Tibial artery (tissue), 4 donors: Measurements from ENCODE around the gene HASPIN.

Experiments
- DNase-seq, 2 donors: peaks; one replicate each; pipeline ENCODE4 v3.0.0-alpha.2; 2019
- H3K27ac ChIP-seq, 2 donors: fragments of 200-600 bp; sonication (generic) in 1 of 2; 1 replicate in 1 of 2; 2 replicates in 1 of 2; pipeline ENCODE4 v1.5.1; 2018 to 2019; ENCODE audit warnings: mild to moderate bottlenecking in 1 of 2
- H3K27me3 ChIP-seq, 2 donors: fragments of 200-600 bp; sonication (generic) in 1 of 2; one replicate each; pipeline versions ENCODE4 v1.5.1 to v1.6.0; 2016 to 2019
- H3K36me3 ChIP-seq, 3 donors: fragments of 200-600 bp; sonication (generic) in 2 of 3; one replicate each; pipeline ENCODE4 v1.5.1; 2016 to 2019; ENCODE audit warnings: mild to moderate bottlenecking in 2 of 3
- H3K4me1 ChIP-seq, 4 donors: fragments of 200-600 bp; sonication (generic) in 2 of 4; 1 replicate in 3 of 4; 2 replicates in 1 of 4; pipeline ENCODE4 v1.5.1; 2016 to 2019
- H3K4me3 ChIP-seq, 2 donors: fragments of 200-600 bp; sonication (generic) in 1 of 2; 1 replicate in 1 of 2; 2 replicates in 1 of 2; pipeline ENCODE4 v1.5.1; 2018 to 2019; ENCODE audit warnings: mild to moderate bottlenecking in 2 of 2
- H3K9me3 ChIP-seq, 3 donors: fragments of 200-600 bp; sonication (generic) in 1 of 3; one replicate each; pipeline ENCODE4 v1.5.1; 2016 to 2019
- CTCF ChIP-seq, 2 experiments: fragments of 200-600 bp in 1 of 2; fragments of 450-650 bp in 1 of 2; IDR thresholded peaks; one replicate each; pipeline ENCODE4 v1.5.1; 2017 to 2019; ENCODE audit warnings: antibody characterized with exemption in 2 of 2, mild to moderate bottlenecking in 1 of 2, moderate library complexity in 1 of 2
- intact Hi-C: fragments of 100-400 bp; cut with DNase I; formaldehyde crosslinking; loops from one replicate; pipeline ENCODE4 v1.15.0; 2023; ENCODE audit warnings: low total_unique reads

Gene HASPIN

GRCh38 chr17:3710951-3711383 lies 12.7 kb upstream of the HASPIN start:
- Histone ChIP-seq H3K9me3 (no peaks in the 10 kb centered on the region), H3K4me3 (no peak overlapping the region), H3K4me1 (no peaks in the 10 kb centered on the region), H3K27ac (no peak overlapping the region), H3K27me3 (no peaks in the 10 kb centered on the region), H3K36me3 (peaks cover 14 to 45% (median 27%) of the 10 kb centered on the region in 3 donors)
- no peak for TF ChIP-seq CTCF (IDR thresholded peaks at IDR 0.05)
- intact Hi-C loops: no loop called here
- DNase-seq: no peak

- Histone ChIP-seq H3K4me1 (no peaks in the 10 kb centered on the region), H3K9me3 (no peaks in the 10 kb centered on the region), H3K27ac (no peak overlapping the region), H3K4me3 (no peak overlapping the region), H3K36me3 (peaks cover 14 to 65% (median 46%) of the 10 kb centered on the region in 3 donors), H3K27me3 (no peaks in the 10 kb centered on the region)
- intact Hi-C loops: no loop called here
- TF ChIP-seq CTCF (IDR thresholded peaks at IDR 0.05): no peak
- DNase-seq: no peak
Measured at GRCh38 chr17:3712811-3713463, 10.8 kb upstream of the HASPIN start.

GRCh38 chr17:3715296-3715695 lies 8.4 kb upstream of the HASPIN start:
- intact Hi-C loops: no loop called here
- no peak for DNase-seq
- no peaks in the 10 kb centered on the region for H3K27me3 ChIP-seq

GRCh38 chr17:3718201-3718600 lies 5.5 kb upstream of the HASPIN start:
- H3K27me3 ChIP-seq: no peaks in the 10 kb centered on the region
- H3K36me3 ChIP-seq: peaks cover 14 to 70% (median 54%) of the 10 kb centered on the region in 3 donors
- TF ChIP-seq CTCF (IDR thresholded peaks at IDR 0.05): no peak
- H3K27ac ChIP-seq: no peak overlapping the region
- peaks cover 0 to 31% (median 10%) of the 10 kb centered on the region in 4 donors for H3K4me1 ChIP-seq
- no peaks in the 10 kb centered on the region for H3K9me3 ChIP-seq
- no peak for DNase-seq
- intact Hi-C loops: no loop called here
- no peak overlapping the region for H3K4me3 ChIP-seq

More at GRCh38 chr17:3715296-3715695, 8.4 kb upstream of the HASPIN start:
- no peak for TF ChIP-seq CTCF (IDR thresholded peaks at IDR 0.05)
- peaks cover 0 to 6% (median 0%) of the 10 kb centered on the region in 4 donors for H3K4me1 ChIP-seq
- no peak overlapping the region for H3K27ac ChIP-seq
- H3K9me3 ChIP-seq: no peaks in the 10 kb centered on the region
- H3K36me3 ChIP-seq: peaks cover 14 to 87% (median 60%) of the 10 kb centered on the region in 3 donors
- H3K4me3 ChIP-seq: no peak overlapping the region

GRCh38 chr17:3719265-3719664 lies 4.4 kb upstream of the HASPIN start:
- intact Hi-C loops: no loop called here
- Histone ChIP-seq H3K36me3 (peaks cover 14 to 59% (median 50%) of the 10 kb centered on the region in 3 donors), H3K27ac (no peak overlapping the region), H3K27me3 (no peaks in the 10 kb centered on the region), H3K9me3 (no peaks in the 10 kb centered on the region), H3K4me1 (peaks cover 0 to 35% (median 14%) of the 10 kb centered on the region in 4 donors), H3K4me3 (no peak overlapping the region)
- no peak for TF ChIP-seq CTCF (IDR thresholded peaks at IDR 0.05)
- no peak for DNase-seq
